HG03460 (cell line): ENCODE measurements around the gene GPR37.
A peak's percentile ranks its signal among the peaks of the same experiment; 100 is the strongest.

Experiments used
- ATAC-seq: cut with Tn5 transposase; IDR thresholded peaks from one replicate; pipeline ENCODE4 v1.9.1; 2021; ENCODE audit not compliant: unreplicated experiment

Gene GPR37

DNA sequence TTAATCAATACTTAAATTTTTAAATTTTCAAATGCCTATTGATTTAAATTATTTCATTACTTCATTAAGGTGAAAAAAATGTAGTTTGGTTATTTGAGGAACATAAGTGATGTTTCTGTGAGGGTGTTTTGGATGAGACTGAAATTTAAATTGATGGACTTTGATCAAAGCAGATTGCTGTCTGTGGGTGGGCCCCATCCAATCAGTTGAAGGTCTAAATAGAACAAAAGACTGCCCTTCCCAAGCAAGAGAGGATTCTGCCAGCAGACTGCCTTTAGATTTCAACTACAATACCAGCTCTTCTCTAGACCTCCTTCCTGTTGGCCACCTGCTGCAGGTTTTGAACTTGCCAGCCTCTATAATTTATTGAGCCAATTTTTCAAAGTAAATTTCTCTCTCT lies 14.5 kb upstream of the GPR37 start:
- no peak for ATAC-seq

DNA sequence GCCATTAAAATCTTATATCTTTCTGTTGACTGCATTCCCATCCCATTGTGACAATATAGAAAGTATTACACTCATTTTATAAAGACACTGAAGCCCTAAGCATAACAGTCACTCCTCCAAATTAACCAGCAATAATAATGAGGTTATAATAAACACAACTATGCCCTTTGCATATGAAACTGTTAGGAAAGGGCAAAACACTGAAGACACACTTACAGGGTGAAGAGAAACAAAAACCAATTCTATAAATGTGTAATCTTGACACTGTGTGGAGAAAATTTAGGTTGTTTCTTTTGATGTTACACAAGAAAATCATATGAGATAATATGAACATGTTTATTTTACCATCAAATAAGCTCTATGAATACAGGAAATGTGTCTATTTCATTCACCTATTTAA lies 14.0 kb upstream of the GPR37 start:
- no peak for ATAC-seq

DNA sequence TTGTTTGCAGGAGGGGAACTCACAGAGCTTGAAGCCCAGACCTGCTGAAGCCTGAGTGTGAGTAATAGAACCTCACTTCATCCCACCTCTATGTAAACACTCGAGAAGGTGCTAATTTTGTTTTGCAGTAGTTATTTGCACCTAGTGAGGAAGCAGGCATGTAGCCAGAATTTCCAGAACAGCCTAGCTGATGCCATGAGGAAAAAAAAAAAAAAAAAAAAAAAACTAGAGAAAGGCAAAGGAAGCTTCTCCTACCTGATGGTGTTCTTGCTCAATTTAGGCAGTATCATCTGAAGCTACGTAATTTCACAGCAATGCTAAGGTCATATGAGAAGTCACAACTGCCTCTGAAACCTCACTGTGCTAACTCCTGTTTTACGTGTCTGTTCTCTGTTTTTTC lies 13.6 kb upstream of the GPR37 start:
- no peak for ATAC-seq

DNA sequence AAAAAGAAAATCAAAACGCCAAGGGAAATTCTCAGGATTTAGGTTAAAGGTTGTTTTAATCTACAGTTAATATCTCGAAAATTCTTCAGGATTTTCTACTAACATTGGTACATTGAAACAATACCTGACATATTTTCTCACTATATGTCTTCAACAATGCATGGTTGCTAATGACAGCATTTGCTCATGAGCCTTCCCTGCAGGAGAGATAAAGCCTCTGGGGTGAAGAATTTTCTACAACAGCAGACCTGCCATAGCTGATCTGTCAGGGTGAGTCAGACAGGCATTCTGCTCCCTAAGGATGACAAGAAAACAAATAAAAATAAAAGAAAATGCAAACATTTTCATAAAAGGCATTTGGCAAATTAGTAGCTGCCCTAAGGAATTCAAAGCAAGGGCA lies 11.7 kb upstream of the GPR37 start:
- ATAC-seq = no peak

DNA sequence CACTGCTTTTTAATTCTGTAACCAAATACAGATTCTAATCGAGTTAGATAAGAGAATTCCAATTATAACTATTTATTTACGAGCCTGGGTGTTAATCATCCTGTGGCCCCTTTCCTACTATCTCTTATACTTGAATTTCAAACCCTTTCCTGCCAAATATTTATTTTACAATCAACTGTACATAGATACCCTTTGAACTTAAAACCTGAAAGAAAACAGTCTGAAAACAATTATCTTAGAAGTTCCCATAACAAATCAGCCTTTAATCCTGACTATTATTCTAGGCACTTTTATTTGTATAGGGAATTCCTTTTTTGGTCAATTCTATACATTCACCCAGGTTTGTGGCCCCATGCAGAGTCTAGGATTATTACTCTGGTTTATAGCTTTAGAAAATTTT lies 10.6 kb upstream of the GPR37 start:
- no peak for ATAC-seq

DNA sequence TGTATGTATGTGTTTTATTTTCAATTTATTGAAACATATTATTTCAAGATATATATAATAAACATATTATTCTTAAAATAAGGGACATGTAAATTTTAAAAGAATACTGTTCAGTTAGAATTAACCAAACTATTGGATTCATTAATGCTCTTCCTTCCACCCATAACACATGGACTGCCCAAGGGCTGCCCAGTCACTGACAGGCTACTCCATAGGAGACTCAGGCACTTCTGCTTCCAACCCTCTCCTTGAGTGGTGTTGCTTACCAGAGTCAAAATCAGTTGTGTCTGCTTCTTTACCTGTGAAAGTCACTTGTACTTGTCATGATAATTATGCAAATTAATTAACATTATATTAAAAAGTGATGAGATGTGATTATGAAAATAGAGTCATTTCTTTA lies 9.8 kb upstream of the GPR37 start:
- no peak for ATAC-seq

DNA sequence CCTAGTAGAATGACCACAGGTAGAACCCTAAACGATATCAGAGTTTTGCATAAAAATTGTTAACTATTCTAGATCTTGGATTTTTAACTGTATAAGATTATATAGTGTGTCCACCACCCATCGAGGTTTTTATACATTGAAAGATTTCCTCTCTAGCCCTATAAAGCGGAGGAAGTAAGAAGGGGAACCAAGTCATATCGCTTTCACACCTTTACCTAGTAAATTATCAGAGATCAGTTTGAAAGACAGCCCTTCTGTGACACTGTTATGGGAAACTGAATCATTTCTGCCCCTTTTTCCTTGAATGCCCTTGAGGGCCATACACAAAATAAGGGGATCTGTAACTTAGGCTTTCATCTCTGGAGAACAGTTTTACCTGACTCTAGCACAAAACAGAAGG lies 8.3 kb upstream of the GPR37 start:
- no peak for ATAC-seq

DNA sequence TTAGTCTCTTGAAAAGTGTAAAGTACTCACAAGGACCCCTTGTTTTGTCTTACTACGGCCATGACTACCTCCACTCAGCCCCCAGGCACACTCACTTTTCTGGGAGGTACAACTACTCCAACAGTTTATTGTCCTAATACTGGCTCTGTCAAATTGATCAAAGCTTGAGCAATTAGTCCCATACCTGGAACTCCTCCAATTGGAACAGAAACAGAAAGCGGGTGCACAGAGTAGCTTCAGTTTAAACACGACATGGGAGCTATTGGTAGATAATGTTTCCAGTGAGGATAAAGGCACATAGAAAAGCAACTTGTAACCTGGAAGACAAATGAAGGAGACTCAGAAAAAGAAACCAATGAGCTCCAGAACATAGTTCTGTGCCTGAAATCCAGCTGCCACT lies 7.7 kb upstream of the GPR37 start:
- ATAC-seq = no peak

DNA sequence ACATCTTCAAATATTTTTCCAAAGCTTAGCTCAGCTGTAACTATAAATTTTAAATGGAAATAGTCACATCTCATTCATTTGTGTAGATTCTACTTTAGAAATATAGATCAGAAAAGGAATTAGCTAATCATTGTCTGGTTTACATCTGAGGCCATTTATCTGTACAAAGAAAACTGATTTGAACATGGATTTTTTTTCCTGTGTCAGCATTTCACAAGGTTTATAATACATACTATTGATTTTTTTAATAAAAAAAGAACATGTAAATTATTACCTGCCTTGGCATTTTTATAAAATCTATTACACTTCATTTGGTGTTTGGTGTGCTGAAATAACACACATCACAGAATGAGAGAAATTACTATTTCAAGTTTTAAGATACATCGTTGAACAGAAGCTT lies 3.5 kb upstream of the GPR37 start:
- no peak for ATAC-seq

DNA sequence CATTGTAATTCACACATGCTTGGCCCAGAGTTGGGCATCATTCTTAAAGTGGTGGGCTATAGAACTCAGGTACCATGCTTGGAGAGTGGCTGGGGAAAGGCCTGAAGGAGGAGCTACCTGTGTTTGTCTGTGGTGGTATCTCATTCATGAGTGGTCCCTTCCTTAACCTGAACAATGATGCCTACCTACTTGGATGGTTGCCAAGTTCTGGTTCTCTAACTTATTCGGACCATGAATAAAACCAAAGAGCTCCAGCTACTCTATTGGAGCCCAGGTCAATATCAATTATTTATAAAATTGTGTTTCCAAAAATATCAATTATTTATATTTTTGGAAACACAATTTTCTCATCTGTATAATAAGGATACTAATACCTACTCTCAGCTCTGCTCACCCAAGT lies 2.9 kb upstream of the GPR37 start:
- ATAC-seq = no peak

DNA sequence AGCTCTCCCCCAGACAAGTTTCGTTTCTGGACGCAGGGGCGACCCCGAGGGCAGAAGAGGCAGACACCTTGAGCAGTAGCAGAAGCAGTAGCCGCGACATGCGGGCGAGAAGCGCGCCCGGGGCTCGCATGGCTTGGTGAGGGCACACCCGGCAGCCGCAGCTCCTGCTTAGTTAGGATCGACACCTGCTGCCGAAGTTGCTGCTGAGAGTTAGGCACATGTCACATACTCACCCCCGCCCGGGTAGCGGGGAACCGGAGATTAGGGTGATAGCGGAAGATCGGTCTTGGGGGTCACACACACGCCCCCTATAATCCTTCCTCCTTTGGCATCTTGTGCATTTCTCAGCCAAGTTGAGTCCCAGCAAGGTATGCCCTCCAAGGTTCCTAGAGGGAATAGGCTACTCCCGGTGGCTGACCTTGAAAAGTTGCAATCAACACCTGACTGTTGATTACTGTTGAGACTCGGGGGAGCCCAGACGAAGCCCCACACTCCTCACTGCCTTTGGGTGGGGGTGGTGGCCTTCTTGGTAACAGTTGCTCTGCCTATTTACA lies 668 bp downstream of the GPR37 start:
- ATAC-seq = peak; percentile 45

DNA sequence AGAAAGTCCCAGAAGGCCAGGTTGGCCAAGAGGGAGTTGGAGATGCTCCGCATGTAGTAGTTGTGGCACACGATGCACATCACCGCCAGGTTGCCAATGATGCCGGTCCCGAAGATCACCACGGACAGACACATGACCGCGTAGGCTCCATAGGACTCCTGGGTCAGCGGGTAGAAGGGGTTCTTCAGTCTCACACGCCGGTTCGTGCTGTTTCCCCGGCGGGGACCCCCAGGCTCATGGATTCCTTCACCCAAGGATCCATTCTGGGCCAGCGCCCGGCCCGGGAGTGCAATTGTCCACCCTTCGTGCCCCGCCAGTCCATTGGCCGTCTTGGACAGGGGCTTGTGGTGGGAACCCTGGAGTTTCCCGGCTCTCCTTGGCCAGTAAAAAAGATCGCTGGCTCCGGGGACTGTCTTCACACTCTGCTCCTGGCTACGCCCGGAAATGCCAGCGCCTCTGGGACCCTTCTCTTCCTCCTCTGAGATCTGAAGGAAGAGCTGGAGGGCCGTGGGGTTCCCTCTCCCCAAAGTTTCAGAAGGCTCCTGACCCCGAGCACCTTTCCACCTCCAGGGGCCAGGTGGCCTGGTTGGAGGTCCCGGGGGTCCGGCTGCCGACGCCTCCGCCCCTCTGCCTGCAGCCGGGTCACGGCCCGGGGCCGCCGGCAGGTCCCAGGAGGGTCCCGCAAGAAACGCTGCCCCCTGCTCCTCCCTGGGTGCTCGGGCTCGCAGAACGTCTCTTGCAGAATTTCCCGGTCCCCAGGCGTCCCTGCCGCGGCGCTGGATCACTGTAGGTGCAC lies 1.3 kb downstream of the GPR37 start:
- no peak for ATAC-seq

DNA sequence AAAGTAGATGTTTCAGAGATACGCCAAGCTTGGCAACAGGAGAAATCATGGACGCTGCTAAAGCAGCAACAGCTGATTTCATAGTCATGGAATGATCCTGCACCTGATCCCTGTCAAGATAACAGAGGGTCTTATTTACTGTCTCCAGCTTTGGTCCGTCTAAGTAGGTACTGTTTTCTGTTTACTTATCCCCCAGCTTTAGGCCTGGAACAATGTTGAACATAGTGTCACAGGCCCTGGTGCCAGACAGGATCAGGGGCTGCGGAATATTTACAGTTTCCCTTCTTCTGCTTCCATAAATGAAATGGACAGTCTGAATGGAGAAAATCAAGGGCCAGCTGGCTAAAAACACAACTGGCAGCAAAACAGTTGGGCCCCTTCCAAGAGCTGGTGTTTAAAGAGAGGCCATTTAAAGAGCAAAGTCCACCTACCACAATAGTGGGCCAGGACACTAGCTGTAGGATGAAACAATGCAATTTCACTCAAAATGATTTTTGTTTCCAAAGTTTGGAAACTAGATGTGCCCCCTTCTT lies 2.9 kb downstream of the GPR37 start:
- ATAC-seq = no peak

DNA sequence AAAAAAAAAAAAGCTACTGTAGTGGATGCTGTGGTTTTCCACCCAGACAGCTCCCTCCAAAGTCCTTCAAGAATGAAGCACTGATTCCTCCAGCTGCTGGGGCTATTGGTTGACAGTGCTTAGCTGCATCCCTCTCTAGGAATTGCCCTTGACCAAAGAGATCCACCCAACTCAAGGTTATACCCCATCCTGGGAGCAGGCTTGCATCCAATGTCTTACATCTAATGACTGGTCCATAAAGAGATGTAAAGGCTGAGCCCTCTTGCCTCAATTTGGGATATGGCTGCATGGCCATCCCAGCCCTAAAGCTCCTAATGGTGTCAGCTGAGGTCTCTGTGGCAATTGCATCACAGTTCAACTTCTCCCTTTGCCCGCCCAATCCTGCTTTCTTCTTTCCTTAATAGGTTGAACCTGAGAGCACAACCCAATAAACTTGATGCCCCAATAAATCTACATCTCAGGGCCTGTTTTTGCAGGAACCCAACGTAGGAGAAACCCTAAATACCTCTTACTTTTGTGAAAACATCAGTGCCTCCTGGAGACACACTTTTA lies 4.4 kb downstream of the GPR37 start:
- ATAC-seq = no peak

DNA sequence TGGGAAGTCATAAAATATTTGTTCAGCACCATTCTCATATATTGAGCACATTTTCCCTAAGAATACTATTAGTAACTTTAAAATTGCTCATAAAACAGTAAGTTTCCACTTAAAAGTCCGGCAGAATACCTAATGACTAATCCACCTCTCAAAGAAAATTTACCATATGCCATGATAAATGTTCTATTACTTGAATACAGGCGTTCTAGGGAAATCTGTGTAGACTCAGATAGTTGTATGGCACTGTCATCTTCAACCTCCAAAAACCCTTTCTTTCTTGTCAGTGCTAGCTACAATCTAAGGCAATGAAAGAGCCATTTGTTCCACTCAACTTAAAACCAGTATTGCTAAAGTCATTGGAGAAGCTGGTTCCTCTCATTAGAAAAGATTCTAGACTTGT lies 7.3 kb downstream of the GPR37 start:
- ATAC-seq = no peak

DNA sequence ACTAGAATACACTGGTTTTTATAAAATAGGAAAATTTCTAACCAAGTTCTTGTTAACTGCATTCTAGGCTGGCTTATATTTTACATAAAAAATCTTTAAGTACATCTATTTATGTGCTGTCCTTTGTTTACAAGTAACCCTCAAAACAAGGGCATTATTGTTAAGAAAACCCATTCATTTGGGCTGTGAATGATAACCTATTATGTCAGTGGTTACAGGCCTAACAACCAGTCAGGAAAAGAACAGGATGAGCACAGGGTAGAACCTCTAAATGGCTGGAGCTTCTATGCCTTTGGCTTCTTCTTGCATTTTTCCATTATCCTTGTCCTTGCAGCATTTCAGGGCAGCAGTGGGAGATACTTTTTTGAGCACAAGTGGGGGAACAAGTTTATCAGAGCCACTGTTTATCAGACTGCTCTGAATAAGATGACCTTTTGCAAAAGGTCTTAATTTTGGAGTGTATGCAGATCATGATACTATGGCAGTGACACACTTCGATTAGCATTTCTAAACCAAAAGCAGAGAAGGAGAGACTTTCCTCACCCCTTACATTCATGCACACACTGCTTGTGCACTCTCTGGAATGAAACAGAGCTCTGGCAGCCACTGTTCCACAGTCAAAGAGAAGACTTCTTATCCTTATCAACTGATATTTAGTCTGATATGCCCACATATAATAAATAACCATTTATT lies 10.9 kb downstream of the GPR37 start:
- ATAC-seq = no peak

DNA sequence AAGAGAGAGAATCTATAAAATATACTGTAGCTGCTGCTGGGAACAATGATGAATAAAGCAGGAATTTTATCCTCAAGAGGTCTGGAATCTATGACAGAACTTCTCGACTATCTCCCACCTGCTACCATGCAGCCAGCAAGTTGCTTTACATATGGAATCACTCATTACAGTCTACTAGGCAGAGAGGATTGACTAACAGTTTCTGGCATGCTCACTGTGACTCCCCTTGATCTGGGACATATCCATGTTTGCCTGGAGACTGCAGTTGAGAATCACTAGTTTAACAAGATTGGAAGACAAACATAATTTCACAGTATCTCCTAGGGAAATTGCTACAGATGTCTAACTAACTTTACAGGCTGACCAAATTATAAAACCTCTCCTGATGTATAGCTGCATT lies 13.3 kb downstream of the GPR37 start:
- no peak for ATAC-seq

DNA sequence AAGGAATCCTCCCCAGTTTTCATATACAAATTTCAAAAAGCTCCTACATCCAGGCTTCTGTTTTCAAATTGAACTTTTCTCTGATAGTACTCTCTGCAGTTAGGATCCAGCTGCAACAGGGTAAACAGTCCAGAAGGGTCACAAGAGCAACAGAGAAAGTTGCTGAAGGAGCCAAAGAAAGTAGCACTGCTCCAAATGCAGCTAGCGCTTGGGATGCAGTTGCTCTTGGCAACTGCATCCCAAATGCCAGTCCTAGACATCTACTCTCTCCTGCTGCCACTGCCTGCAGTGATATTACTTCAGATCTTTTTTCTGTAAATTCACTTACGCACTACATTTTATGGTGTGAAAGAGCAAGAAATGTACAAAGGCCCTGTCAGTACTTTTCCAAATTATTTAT lies 14.6 kb downstream of the GPR37 start:
- no peak for ATAC-seq

DNA sequence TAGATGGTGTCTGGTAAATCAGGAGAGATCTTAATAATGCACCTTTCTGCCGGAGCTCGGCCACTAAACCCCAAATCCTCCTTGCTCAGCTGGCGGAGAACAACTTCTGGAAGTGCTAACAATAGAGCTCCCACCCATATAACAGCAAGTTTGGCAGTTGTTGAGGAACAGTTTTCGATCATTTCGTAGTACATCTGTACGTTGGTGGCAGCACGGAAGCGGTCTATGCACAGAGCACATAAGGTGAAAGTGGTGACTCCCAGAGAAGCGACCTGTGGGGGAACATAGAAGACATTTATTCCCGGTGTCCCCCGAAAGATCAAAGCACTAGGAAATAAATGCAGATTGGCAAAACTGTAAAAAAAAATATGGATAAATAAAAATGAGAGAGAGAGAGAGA lies 18.5 kb downstream of the GPR37 start:
- ATAC-seq = no peak

DNA sequence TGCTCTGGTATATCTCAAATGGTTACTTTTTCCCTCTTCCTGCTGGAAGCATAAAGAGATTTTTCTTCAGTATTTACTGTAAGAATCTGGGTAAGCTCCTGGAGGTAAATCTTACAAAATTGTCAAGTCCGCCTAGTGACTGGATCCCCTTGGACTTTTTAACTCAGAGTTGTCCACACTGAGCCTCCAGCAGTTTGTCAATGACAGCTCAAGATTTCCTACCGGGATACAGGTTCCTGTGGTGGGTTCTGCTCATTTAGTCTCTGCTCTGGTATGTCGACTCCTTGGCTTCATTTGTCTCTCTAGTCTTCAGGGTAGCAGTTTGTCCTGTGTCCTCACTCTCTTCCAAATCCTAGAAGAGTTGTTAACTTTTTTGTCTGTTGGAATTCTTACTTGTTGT lies 27.0 kb downstream of the GPR37 start:
- ATAC-seq = no peak

DNA sequence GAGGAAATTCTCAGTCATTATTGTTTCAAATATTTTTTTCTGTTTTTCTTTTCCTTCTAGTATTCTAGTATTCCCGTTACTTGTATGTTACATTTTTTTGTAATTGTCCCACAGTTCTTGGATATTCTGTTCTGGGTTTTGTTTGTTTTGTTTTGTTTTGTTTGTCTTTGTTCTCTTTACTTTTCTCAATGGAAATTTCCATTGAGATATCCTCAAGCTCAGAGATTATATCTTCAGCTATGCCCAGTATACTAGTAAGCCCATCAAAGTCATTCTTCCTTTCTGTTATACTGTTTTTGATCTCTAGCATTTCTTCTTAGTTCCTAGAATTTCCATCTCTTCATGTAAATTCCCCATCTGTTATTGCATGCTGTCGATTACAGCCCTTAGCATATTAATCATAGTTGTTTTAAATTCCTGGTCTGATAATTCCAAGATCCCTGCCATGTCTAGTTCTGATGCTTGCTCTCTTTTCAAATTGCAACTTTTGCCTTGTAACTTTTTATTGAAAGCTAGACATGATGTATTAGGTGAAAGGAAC lies 27.8 kb downstream of the GPR37 start:
- no peak for ATAC-seq

DNA sequence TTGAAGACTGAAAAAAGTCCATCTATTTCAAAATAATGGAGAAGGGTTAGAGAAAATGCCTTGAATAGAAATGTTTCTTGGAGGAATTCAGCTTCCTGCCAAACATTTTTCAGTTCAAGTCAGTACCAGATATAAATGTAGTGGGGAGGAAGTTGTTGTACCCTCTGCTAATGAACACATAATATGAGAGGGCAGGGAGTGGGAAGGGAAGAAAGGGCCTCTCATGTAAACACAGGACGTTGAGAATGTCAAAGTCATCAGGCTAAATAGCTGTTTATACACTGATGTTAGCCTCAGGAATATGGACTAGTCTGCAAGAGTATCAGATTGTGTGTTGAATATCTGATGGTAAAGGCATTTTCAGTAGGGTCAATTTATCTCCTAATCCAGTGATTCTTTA lies 37.0 kb downstream of the GPR37 start:
- ATAC-seq = no peak
